Endometrial microvascular endothelial cells (primary cell): ENCODE data around the gene SPIN1. TPM values are rescaled to one million over a fixed set of nuclear protein-coding genes. Genes with fewer than 3 reads are reported as not detected.

ENCODE experiments used
- in situ Hi-C: cut with HindIII; loops from 2 replicates; pipeline ENCODE4 v1.10.0; 2017; ENCODE audit warnings: low sequenced_read_pairs, low pct_unique_long_range_greater_than_20kb; ENCODE audit errors: inconsistent ontology term
- total RNA-seq: library from RNA; depleted of rRNA; stranded (reverse); fragments of >200 nt; gene quantifications from one replicate; pipeline ENCODE4 v1.2.3, GENCODE V29; 2015; ENCODE audit errors: inconsistent ontology term

The SPIN1 gene
- total RNA-seq, 1 donor from 2014 or later: 45.8 TPM

DNA sequence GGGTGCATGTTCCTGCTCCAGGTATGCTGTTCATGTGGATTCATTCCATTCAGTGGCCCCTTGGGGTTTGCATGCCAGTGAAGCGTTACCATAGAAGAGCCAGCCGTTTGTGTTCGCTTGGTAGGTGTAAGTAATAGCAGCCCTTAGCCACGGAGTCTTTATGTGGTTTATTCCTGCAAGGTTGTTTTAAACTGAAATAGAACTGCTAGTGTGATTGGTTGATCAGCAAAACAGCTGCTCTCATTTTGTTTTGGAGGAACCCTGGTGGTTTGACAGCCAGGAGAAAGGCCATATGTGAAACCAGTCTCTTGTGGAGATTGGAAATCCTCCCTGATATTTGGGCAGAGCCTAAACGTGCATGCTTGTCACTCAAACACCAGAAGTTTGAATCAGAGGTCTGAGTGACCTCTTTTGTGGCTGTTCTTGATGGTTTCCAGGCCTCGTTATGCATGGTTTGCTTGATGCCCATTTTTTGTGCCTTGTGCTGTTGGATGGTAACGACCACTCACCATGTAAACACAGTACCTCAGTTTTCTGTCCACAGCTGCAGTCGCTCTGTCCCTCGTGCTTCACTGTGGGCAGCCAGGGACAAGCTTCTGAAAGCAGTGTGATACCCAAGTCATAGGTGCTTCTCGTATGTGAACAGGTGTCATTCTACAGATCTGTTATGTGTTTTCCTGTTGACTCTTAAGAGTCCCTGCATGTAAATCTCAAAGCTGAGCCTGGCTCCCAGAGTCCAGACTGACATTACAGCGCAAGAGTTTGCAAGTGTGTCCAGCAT, 88.4 kb downstream of the SPIN1 start:
- in situ Hi-C loops: no loop called here

DNA sequence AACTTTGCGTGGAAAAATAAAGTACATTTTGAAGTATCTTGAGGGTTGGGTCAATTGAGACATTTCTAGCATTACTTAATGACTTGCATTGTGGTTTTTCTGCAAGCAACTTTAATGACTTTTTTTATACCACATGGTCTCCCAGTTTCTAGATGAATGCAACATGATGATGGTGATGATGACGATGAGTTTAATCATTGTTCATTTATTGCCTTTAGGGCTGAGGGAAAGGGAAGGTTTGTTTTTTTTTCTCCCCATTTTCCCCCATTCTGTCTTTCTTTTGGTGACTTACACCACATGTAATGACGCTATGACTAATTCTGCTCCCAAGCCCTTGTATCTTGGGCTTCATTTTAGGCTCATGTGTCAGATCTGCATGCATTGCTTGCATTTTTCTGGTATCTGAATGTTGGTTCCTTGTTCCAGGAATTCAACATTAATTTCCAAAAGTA, 89.1 kb downstream of the SPIN1 start:
- in situ Hi-C loops: no loop called here

DNA sequence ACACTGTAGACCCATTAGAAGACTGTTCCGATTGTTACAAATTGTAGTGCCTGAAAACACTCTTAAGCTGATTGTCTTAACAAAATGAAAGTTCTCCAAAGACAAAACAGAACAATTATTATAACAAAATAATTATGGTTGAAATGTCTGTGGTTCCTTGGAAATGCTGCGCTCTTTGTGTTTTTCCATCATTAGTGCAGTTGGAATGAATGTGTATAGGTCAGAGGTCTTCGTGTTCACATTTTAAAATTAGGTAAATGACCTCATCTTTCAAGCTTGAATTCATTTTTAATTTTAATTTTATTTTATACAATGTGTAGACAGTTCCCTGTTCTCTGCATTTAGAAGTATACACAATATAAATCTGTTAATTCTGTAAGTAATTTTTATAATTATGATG, 90.0 kb downstream of the SPIN1 start:
- in situ Hi-C loops: no loop called here

DNA sequence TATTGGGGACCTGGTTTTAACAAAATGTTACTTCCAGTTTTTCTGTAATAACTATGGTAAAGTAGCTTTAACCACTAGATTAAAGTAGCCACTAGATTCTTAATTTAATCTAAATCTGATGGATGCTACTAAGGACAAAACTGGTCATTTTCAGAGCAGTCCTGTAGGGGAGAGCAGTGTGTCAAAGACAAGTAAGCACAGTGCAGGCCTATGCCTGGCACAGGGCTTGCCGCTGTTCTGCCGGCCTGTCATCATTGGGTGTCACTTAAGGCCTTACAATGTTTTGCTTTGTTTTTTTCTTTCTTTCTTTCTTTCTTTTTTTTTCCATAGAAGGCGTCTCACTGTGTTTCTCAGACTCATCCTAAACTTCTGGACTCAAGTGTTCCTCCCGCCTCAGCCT, 93.7 kb downstream of the SPIN1 start:
- in situ Hi-C loops: no loop called here

DNA sequence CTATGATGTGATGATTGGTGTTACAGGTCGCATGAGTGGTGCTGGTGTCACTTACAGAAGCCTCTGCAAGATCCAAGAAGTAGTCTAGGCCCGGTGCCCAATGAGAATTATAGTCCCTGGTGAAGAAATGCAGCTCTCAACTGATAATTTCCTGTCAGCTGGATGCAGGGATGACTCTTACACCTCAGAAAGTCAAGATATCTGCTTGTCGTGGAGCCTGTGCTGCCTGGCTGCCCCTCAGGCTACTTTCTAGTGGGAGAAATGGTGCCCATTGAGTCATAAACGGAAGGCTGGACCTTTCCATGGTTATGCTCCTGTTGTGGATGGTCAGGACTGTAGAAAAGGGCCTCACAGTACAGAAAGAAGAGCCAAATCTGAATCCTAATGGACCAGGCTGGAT, 99.9 kb downstream of the SPIN1 start:
- in situ Hi-C loops: no loop called here

DNA sequence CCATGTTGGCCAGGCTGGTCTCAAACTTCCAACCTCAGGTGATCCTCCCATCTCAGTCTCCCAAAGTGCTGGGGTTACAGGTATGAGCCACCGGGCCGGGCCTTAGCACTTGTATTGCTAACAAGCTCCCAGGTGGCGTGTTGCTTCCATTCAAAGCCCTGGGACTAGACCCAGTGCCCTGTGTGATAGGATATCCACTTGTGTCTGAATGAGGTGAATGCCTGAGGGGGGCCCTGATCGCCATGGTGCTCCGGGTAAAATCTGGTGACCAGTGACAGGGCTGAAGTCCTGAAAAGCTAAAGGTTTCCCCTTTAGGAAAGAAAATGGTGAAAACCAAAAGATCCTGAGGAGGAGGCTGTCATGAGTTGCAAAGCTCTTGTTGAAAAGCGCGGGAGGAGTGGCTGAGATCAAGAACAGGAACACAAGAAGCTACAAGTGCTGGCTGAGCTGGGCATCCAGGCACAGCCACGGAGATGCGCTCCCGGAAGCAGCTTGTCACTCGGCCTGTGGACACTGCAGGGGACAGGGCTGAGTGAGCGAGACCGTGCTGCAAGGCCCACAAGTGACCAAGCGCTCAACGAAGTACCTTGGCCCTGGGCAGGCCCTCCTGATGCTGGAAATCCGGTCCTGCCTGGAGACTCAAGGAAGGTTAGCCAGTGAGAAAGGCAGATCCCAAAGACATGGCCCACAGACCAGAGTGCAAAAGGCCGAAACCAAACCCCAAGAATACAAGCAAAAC, 106.9 kb downstream of the SPIN1 start:
- in situ Hi-C loops: no loop called here

DNA sequence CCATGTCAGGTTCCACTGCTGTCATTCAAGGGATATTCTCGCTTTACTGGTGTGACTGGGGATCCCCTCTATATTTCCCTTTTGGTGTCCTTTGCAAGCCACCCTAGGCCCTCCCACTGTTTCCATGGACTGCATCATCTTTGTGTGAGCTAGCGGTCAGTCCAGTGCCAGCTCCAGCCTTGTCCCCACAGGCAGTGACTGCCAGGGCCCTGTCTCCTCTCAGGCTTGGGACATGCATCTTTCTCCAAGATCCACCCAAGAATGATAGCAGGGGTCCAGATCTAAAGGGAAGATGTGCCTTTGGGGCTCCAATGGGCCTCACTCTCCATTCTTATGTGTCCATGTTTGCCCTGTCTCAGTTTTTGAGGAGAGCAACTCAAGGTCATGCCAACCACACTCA, 109.0 kb downstream of the SPIN1 start:
- in situ Hi-C loops: no loop called here

DNA sequence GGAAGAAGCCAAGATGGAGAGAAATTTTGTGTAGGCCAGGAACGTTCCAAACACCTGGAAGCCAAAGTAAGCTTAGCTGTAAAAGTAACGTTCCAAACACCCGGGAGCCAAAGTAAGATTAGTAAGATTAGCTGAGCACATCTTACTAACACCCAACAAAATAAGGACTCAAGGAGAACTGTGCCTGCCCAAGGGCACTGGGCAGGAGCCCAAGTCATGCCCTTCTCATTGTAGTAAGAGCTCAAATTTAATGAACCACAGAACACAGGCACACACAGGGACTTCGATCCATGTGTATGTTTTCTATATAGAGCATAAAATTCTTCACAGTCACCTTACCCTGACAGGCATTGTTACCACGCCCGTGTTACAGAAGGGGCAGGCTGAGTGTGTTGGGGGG, 110.6 kb downstream of the SPIN1 start:
- in situ Hi-C loops: no loop called here

DNA sequence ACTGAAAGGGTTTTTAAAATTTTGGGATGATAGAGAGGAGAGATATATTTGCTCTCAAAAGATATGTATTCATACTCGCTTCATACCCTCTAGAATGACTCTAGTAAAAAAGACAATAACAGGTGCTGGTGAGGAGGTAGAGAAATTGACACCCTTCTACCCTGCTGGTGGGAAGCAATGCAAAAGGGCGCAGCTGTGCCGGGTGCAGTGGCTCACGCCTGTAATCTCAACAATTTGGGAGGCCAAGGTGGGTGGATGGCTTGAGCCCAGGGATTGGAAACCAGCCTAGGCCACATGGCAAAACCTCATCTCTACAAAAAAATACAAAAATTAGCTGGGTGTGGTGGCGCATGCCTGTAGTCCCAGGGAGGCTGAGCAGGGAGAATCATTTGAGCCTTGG, 112.8 kb downstream of the SPIN1 start:
- in situ Hi-C loops: no loop called here

DNA sequence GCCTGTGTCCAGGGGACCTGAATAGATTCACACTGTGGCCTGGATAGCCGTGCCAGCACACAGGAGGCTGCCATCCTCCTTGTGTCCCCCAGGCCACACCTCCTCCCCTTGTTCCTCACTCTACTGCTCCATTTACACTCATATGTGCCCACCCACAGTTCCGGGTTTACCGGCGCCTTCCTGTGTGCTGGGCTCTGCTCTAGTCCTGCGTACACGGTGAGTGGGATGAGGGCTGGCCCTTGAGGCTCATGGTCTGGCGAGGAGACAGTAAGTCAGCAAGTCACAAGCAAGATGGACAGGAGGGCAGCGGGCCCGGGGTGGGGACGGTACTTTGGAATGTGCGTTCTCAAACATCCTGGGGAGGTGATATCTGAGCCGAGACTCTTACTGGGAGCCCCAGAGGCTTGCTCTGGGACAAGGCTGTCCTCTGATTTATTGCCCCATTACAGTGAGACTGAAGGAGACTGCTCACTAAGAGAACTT, 114.3 kb downstream of the SPIN1 start:
- in situ Hi-C loops: no loop called here

DNA sequence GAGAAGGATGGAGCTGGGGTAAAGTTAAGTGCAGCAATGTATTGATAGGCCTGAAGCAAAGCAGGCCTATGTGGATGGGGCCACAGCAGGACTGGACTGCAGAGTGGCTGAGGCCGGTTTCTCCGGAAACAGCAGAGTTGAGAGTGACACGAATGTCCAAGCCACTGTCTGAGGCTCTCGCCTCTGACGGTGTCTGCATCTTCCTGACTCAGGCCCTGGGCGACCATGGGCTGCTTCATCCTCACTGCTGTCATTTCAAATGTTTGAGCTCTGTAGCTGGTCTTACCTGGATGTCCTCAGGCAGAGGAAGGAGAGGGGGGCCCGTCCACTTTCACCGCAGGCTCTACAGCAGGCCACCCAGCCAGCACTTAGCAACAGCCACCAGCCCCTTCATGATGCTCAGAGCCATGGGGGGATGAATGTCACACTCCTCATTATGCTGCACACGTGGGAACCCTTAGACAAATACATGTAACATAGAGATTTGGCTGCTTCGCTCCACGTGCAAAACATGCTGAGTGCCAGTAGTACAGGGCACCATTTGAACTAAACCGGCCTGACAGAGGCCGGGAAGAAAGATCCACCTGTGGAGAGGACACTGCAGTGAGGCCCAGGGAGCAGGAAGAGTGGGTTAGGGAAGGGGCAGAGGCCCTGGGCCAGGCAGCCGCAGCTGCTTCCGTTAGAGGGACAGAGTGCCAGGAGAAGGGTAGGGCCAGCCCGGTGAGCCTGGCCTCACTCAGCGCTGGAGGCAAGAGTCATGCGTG, 115.0 kb downstream of the SPIN1 start:
- in situ Hi-C loops: no loop called here

DNA sequence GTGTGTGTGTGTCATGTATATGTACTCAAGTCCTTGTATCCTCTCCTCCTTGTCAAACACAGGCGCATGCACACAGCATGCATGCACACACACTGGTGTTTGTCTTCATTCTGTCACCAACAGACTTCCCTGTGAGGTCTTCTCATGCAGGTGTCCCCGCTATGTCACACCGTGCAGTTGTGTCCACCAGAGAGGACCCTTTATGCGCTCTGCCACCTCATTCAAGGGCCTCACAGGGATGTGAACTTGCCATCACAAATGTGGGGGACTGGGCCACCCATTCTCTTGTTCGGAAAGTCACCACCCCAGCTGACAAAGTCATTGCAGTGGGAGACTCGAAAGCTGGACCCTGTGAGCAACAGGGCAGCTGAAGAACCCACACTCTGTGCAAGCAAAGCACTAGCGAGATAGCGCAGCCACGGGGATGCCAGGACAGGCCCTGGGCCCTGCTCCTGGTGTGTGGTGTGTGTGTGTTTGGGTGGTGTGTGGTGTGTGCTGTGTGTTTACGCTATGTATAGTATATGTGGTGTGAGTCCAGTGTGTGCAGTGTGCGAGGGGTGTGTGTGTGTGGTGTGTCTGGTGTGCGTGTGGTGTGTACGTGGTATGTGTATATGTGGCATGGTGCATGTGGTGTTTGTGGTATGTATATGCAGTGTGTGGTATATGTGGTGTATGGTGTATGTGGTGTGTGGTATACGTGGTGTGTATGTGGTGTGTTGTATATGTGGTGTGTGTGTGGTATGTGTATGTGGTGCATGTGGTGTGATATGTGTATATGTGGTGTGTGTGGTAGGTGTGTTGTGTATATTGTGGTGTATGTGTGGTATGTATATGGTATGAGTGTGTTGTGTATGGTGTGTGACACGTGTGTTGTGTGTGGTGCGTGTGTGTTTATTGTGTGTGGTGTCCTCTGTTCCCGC, 115.9 kb downstream of the SPIN1 start:
- in situ Hi-C loops: no loop called here

DNA sequence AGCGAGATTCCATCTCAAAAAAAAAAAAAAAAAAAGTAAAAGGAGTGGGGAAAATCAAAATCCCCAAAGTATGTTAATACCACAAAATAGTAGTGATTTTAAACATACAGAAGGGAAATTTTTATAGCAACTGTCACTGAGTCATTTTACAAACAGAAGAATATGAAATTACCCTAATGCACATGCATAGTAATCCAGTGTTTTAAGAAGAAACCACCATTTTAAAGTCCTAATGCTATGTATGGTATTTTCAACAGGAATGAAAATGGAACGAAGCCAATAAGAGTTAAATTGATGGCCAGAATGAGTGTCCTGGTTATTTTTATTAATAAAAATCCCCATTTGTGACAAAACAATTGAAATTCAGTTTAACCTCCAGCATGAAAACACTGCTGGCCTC, 120.1 kb downstream of the SPIN1 start:
- in situ Hi-C loops: no loop called here

DNA sequence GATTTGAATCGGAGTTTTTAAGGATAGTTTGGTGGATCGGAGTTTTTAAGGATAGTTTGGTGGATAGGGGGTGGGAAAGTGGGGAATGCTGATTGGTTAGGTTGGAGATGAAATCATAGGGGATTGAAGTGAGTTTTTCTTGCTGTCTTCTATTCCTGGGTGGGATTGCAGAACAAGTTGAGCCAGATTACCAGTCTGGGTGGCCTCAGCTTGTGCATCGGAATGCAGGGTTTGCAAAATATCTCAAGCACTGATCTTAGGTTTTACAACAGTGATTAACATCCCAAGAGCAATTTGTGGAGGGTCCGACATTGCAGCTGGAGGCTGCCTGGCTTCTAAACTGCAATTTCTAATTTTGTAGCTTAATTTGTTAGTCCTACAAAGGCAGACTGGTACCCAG, 123.7 kb downstream of the SPIN1 start:
- in situ Hi-C loops: no loop called here

DNA sequence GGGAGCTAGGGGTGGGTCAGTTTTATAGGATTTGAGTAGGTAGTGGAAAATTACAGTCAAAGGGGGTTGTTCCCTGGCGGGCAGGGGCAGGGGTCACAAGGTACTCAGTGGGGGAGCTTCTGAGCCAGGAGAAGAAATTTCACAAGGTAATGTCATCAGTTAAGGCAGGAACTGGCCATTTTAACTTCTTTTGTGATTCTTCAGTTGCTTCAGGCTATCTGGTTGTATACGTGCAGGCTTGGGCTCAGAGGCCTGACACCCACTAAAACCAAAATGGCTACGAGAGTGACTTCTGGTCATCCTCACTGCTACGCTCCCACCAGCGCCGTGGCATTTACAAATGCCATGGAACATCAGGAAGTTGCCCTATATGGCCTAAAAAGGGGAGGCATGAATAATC, 126.0 kb downstream of the SPIN1 start:
- in situ Hi-C loops: no loop called here

DNA sequence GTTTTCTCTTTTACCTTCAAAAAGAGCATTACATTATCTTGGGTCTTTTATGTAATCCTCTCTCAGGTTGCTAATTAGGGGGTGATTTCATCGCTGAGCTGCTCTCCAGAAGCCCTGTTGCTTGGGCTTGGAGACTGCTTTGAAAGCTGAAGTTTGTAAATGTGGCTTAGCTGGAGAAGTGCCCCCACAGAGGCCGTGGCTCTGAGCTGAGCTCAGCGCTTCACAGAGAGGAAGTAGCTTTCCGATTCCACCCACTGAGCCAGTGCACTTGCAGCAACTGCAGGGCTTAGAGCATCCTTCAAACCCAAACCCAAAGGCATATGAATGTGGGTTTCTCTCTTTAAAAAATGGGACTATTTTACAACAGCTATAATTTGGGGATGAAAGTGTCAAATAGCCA, 133.1 kb downstream of the SPIN1 start:
- in situ Hi-C loops: no loop called here

DNA sequence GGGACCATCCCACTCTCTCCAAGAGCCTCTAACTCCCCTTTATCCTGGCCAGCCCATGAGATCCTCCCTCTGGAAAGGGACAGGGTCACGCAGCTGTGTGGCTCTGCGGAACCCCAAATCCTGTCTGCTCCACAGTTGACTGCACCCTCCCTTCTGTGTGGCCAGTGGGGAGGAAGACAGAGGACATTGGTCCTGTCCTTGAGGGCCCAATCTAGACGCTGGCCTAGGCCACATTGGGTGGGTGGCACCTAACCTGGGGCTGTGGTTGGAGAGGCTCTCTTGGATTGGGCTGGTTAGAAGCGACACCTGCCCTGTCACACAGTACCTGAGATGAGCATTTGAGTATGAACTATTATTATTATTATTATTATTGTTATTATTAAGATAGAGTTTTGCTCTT, 134.1 kb downstream of the SPIN1 start:
- in situ Hi-C loops: no loop called here

DNA sequence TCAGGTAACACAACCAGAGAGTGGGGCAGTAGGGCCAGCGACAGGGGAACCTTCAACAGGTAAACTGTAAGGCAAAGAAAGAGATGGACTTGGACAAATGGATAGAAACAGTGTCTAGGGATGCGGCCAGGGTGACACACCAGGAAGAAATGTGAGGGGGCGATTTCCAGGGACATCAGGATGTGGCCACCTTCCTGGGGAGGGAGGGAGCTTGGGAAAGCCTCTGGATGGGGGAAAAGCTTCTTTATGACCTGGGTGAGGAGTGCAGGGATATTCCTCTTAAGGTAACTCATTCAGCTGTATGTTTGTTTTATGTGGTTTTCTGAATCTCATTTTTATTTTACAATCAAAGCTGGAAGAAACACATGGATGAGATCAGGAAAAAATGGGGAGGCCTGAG, 134.8 kb downstream of the SPIN1 start:
- in situ Hi-C loops: no loop called here

DNA sequence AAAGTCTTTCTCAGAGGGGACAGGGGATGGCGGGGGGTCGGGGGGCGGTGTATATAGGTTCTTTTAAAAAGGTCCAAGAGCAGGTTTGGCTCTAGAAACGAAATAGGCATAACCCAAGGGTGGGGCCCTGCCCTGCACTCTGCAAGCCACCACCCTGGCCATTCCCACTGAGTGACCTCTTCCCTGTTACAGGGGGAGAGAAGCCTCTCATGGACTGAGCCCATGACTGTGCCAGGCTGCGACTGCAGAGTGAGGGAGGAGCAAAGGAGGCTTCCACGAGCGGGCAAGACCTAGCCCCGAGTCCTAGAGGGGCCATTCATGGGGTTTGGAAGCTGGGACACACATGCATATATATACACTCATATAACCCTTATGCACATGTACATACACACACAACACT, 136.7 kb downstream of the SPIN1 start:
- in situ Hi-C loops: no loop called here
